Activated naive CD8-positive, alpha-beta T cell treated with anti-CD3 and anti-CD28 coated beads, Interleukin-2, amount 10 ng/mL, durations not matched to agents 7 days and 5 days (primary cell): ENCODE results near the gene ANKRD35. TPM values are rescaled to one million over a fixed set of nuclear protein-coding genes. Genes with fewer than 3 reads are reported as not detected.

Experiments
- microRNA-seq: library from miRNA; unstranded; fragments of <30 nt; microRNA quantifications from one replicate; pipeline ENCODE4 v1.2.0, GENCODE V29; 2022
- total RNA-seq, 2 experiments: library from RNA; stranded (reverse); gene quantifications; one replicate each; pipeline ENCODE4 v1.2.3, GENCODE V29; 2021

ANKRD35 gene
- total RNA-seq, 2 experiments from 2014 or later: 0.40 to 0.69 TPM

Small RNA genes lying within 50 kb of the gene (microRNA-seq; reads per million reads assigned to microRNA genes)
- gene MIR6736: not detected

Other genes with a start within 250 kb of the ANKRD35 start
- gene PDZK1, start 178.5 kb downstream of the ANKRD35 start, total RNA-seq: under 1 TPM; 0.30 to 0.51 TPM
- gene CD160, start 166.4 kb downstream of the ANKRD35 start, total RNA-seq: under 1 TPM; 0.20 to 0.53 TPM
- 10 to 100 TPM; 14.7 to 15.0 TPM for gene RNF115, start 61.8 kb downstream of the ANKRD35 start, total RNA-seq
- 10 to 100 TPM; 34.6 to 35.1 TPM for gene POLR3C, start 61.7 kb downstream of the ANKRD35 start, total RNA-seq
- gene NUDT17, start 40.2 kb downstream of the ANKRD35 start, total RNA-seq: 1 to 10 TPM; 2.9 to 3.5 TPM
- 10 to 100 TPM; 31.8 to 33.3 TPM for gene PIAS3, start 26.8 kb downstream of the ANKRD35 start, total RNA-seq
- 1 to 10 TPM; 2.1 to 2.2 TPM for gene ITGA10, start 24.2 kb upstream of the ANKRD35 start, total RNA-seq
- gene PEX11B, start 32.9 kb upstream of the ANKRD35 start, total RNA-seq: 10 to 100 TPM; 31.0 to 35.8 TPM
- 100 to 1,000 TPM; 157 to 160 TPM for gene RBM8A, start 41.6 kb upstream of the ANKRD35 start, total RNA-seq
- gene LIX1L, start 72.2 kb upstream of the ANKRD35 start, total RNA-seq: 10 to 100 TPM; 54.0 to 57.5 TPM
- gene ANKRD34A, start 78.7 kb upstream of the ANKRD35 start, total RNA-seq: 1 to 10 TPM; 2.2 to 2.8 TPM
- gene POLR3GL, start 78.8 kb upstream of the ANKRD35 start, total RNA-seq: 10 to 100 TPM; 32.6 to 34.9 TPM
- gene TXNIP, start 110.7 kb upstream of the ANKRD35 start, total RNA-seq: 100 to 1,000 TPM; 678 to 725 TPM
- gene HJV, start 135.9 kb upstream of the ANKRD35 start, total RNA-seq: not detected